Gastroesophageal sphincter (tissue), 4 donors: ENCODE measurements around the gene SLC26A4. TPM values are rescaled to one million over a fixed set of nuclear protein-coding genes. Genes with fewer than 3 reads are reported as not detected.

ENCODE experiments used
- ATAC-seq: fragments of 150-250 bp; one replicate; pipeline ENCODE4 v1.9.1; 2016; ENCODE audit warnings: mild to moderate bottlenecking, moderate library complexity
- H3K27ac ChIP-seq, 4 donors: fragments of 200-600 bp; sonication (generic) in 3 of 4; 1 replicate in 3 of 4; 2 replicates in 1 of 4; pipeline ENCODE4 v1.5.1; 2016 to 2019
- H3K27me3 ChIP-seq: fragments of 200-600 bp; sonication (generic); one replicate; pipeline ENCODE4 v1.5.1; 2019
- H3K36me3 ChIP-seq, 2 donors: fragments of 200-600 bp; sonication (generic); one replicate each; pipeline ENCODE4 v1.5.1; 2019; ENCODE audit warnings: control low read depth in 1 of 2
- H3K4me1 ChIP-seq, 3 donors: fragments of 200-600 bp; sonication (generic); 1 replicate in 2 of 3; 2 replicates in 1 of 3; pipeline ENCODE4 v1.5.1; 2016 to 2019; ENCODE audit warnings: control low read depth in 2 of 3
- H3K4me3 ChIP-seq, 2 donors: fragments of 200-600 bp; sonication (generic); one replicate each; pipeline ENCODE4 v1.5.1; 2019; ENCODE audit warnings: mild to moderate bottlenecking in 1 of 2, moderate library complexity in 1 of 2
- H3K9me3 ChIP-seq, 3 donors: fragments of 200-600 bp; sonication (generic); one replicate each; pipeline ENCODE4 v1.5.1; 2017 to 2019; ENCODE audit warnings: control low read depth in 2 of 3
- CTCF ChIP-seq, 4 experiments: fragments of 200-600 bp in 2 of 4; fragments of 450-650 bp in 2 of 4; sonication (generic) in 1 of 4; IDR thresholded peaks; one replicate each; pipeline ENCODE4 v1.5.1; 2017 to 2019; ENCODE audit warnings: antibody characterized with exemption in 4 of 4, mild to moderate bottlenecking in 2 of 4, moderate library complexity in 2 of 4
- EP300 ChIP-seq: sonication (generic); formaldehyde crosslinking; IDR thresholded peaks from one replicate; pipeline ENCODE4 v1.6.1; 2017; ENCODE audit warnings: antibody characterized with exemption, mild to moderate bottlenecking
- POLR2A ChIP-seq, 2 donors: fragments of 450-650 bp; IDR thresholded peaks; one replicate each; pipeline ENCODE4 v1.6.1; 2017; ENCODE audit warnings: antibody characterized with exemption in 2 of 2, mild to moderate bottlenecking in 2 of 2, moderate library complexity in 1 of 2
- POLR2AphosphoS5 ChIP-seq: sonication (generic); formaldehyde crosslinking; IDR thresholded peaks from one replicate; pipeline ENCODE4 v1.6.1; 2017; ENCODE audit warnings: antibody characterized with exemption
- WGBS, 2 donors: methylation state at CpG; one replicate each; pipeline ENCODE4 v1.1.5; 2018; ENCODE audit warnings: low coverage in 1 of 2; 5-methylcytosine and 5-hydroxymethylcytosine counted together
- total RNA-seq, 4 donors: library from RNA; depleted of rRNA; stranded (reverse); fragments of >200 nt; gene quantifications; one replicate each; pipeline ENCODE4 v1.1.0, GENCODE V29; 2016

SLC26A4 gene
- 1 to 10 TPM in 2 of 4 donors, under 1 TPM in 2; 0.42 to 6.1 (median 1.4) TPM for total RNA-seq

GRCh38 chr7:107660381-107661080 is at the start of gene SLC26A4:
TSS of gene SLC26A4 (plus strand) at chr7:107660828. CDS start at chr7:107661642, 814 bp downstream.
- 14 to 28% methylated on average over 3 to 5 of the region's 37 CpGs for WGBS, 2 donors

GRCh38 chr7:107613439-107613838 is 47.2 kb upstream of the SLC26A4 start:
- Histone ChIP-seq H3K36me3 (peaks cover 0 to 52% of the 10 kb centered on the region in 2 donors), H3K4me3 (no peak overlapping the region), H3K27me3 (no peaks in the 10 kb centered on the region), H3K9me3 (no peaks in the 10 kb centered on the region), H3K4me1 (no peaks in the 10 kb centered on the region), H3K27ac (no peak overlapping the region)
- TF ChIP-seq CTCF (IDR thresholded peaks at IDR 0.05) (no peak), POLR2A (IDR thresholded peaks at IDR 0.05) (no peak), POLR2AphosphoS5 (no peak), EP300 (no peak)
- 67 to 100% methylated on average over 1 of the region's 1 CpG for WGBS, 2 donors
- no peak for ATAC-seq

More at GRCh38 chr7:107660381-107661080, at the start of gene SLC26A4:
- peak; percentile 19 for ATAC-seq
- Histone ChIP-seq H3K9me3 (no peaks in the 10 kb centered on the region), H3K36me3 (no peaks in the 10 kb centered on the region), H3K4me3 (peak within 1 kb of the TSS; percentile 15 to 56), H3K27me3 (peaks cover 57% of the 10 kb centered on the region), H3K4me1 (peaks cover 0 to 20% (median 11%) of the 10 kb centered on the region in 3 donors), H3K27ac (no peak within 1 kb of the TSS)
- no peak for TF ChIP-seq EP300
- no peak for TF ChIP-seq POLR2AphosphoS5
- TF ChIP-seq CTCF (IDR thresholded peaks at IDR 0.05), result no peak
- no peak for TF ChIP-seq POLR2A (IDR thresholded peaks at IDR 0.05)

GRCh38 chr7:107613948-107614347 is 46.7 kb upstream of the SLC26A4 start:
- Histone ChIP-seq H3K36me3 (peaks cover 0 to 50% of the 10 kb centered on the region in 2 donors), H3K9me3 (no peaks in the 10 kb centered on the region), H3K4me3 (no peak overlapping the region), H3K27me3 (no peaks in the 10 kb centered on the region), H3K4me1 (no peaks in the 10 kb centered on the region), H3K27ac (no peak overlapping the region)
- no peak for ATAC-seq
- TF ChIP-seq POLR2A (IDR thresholded peaks at IDR 0.05) (no peak), POLR2AphosphoS5 (no peak), EP300 (no peak), CTCF (IDR thresholded peaks at IDR 0.05) (no peak)

- TF ChIP-seq POLR2A (IDR thresholded peaks at IDR 0.05) (no peak), EP300 (no peak), POLR2AphosphoS5 (no peak), CTCF (IDR thresholded peaks at IDR 0.05) (no peak)
- ATAC-seq, result peak; percentile 22
- Histone ChIP-seq H3K4me3 (no peak overlapping the region), H3K9me3 (no peaks in the 10 kb centered on the region), H3K36me3 (peaks cover 0 to 47% of the 10 kb centered on the region in 2 donors), H3K27me3 (no peaks in the 10 kb centered on the region), H3K27ac (no peak overlapping the region), H3K4me1 (no peaks in the 10 kb centered on the region)
Measured at GRCh38 chr7:107614425-107614824, 46.2 kb upstream of the SLC26A4 start.
